Right cardiac atrium (tissue), 5 donors: ENCODE measurements around the gene NOC4L. TPM values are rescaled to one million over a fixed set of nuclear protein-coding genes. Genes with fewer than 3 reads are reported as not detected.
A peak's percentile ranks its signal among the peaks of the same experiment; 100 is the strongest.
"Not testable (repeated sequence)": the region's sequence is repeated elsewhere in the genome, so short reads cannot be mapped to it uniquely, and the experiment has no call there.

Experiments used
- ATAC-seq, 2 donors: fragments of 200-7000 bp; cut with Tn5 transposase; one replicate each; pipeline versions ENCODE4 v1.8.0 to v1.9.1; 2020; ENCODE audit warnings: moderate library complexity in 2 of 2, mild to moderate bottlenecking in 1 of 2
- DNase-seq, 3 donors: peaks; one replicate each; pipeline ENCODE4 v3.0.0-alpha.2; 2020
- H3K27ac ChIP-seq: one replicate; pipeline ENCODE4 v1.5.1; 2013; ENCODE audit warnings: mild to moderate bottlenecking, low read length, control low read depth, moderate library complexity
- H3K27me3 ChIP-seq: one replicate; pipeline ENCODE4 v1.6.1; 2013; ENCODE audit not compliant: control insufficient read depth, insufficient read depth
- H3K4me1 ChIP-seq: one replicate; pipeline ENCODE4 v1.6.1; 2013; ENCODE audit warnings: low read length; ENCODE audit not compliant: control insufficient read depth, insufficient read depth
- H3K4me3 ChIP-seq: one replicate; pipeline ENCODE4 v1.5.1; 2013; ENCODE audit warnings: low read length, control low read depth
- H3K9me3 ChIP-seq: one replicate; pipeline ENCODE4 v1.6.1; 2013; ENCODE audit warnings: low read length; ENCODE audit not compliant: control insufficient read depth
- WGBS: extraction: QIAGEN DNeasy Blood & Tissue Kit; methylation state at CpG from one replicate; pipeline ENCODE4 v1.1.7; 2013; 5-methylcytosine and 5-hydroxymethylcytosine counted together
- intact Hi-C, 4 donors: fragments of 100-400 bp; cut with DNase I; formaldehyde crosslinking; loops; one replicate each; pipeline versions ENCODE4 v1.11.0 to v1.14.0; 2022 to 2023
- polyA plus RNA-seq: library from polyadenylated mRNA; stranded (reverse); fragments of 200-250 nt; gene quantifications from one replicate; pipeline ENCODE4 v1.2.3, GENCODE V29; 2013
- total RNA-seq, 4 donors: library from RNA; stranded (reverse); fragmentation: NEBNext Ultra II Directional; extraction: Animal tissue kit (Norgen Biotek cat#: 25700); gene quantifications; one replicate each; pipeline ENCODE4 v1.2.1, GENCODE V29; 2021
- donor health status: healthy with polysubstance abuse.
- donor health status: DM: no; HTN: yes; CAD: no.
- donor health status: DM: no; HTN: no; CAD: no.
- donor health status: DM: no; HTN: yes; CAD: no; lungs with severe emphysema.
- donor health status: DM: yes; HTN: yes; CAD: no.

The NOC4L gene
- total and polyA plus RNA-seq, 5 donors = 7.7 to 11.0 (median 9.3) TPM

GRCh38 chr12:132145334-132145733 lies 1.1 kb downstream of the NOC4L start:
- DNase-seq = peak in 2 of 3 donors; percentile 47 to 54
- H3K27me3 ChIP-seq = no peaks in the 10 kb centered on the region
- intact Hi-C loops = no loop called here
- H3K4me3 ChIP-seq = peak overlapping the region; percentile 76
- no peak overlapping the region for H3K27ac ChIP-seq
- 78% methylated on average over 7 of the region's 7 CpGs for WGBS
- H3K9me3 ChIP-seq = no peaks in the 10 kb centered on the region
- ATAC-seq = peak in 1 of 2 donors; percentile 3
- H3K4me1 ChIP-seq = peaks cover 4% of the 10 kb centered on the region

GRCh38 chr12:132146098-132146497 lies 1.8 kb downstream of the NOC4L start:
- Histone ChIP-seq H3K4me1 (peaks cover 4% of the 10 kb centered on the region), H3K27me3 (no peaks in the 10 kb centered on the region), H3K4me3 (no peak overlapping the region), H3K9me3 (no peaks in the 10 kb centered on the region), H3K27ac (no peak overlapping the region)
- WGBS = 95% methylated on average over 24 of the region's 24 CpGs
- intact Hi-C loops = no loop called here
- DNase-seq (no peak), ATAC-seq (no peak)

- H3K27ac ChIP-seq = no peak overlapping the region
- ATAC-seq = no peak
- no peak for DNase-seq
Observed at GRCh38 chr12:132146772-132147422, 2.6 kb downstream of the NOC4L start.

GRCh38 chr12:132147423-132148367 lies 3.4 kb downstream of the NOC4L start:
- 95% methylated on average over 38 of the region's 38 CpGs for WGBS
- DNase-seq = peak; percentile 19 to 63 (median 53)

More at GRCh38 chr12:132146772-132147422, 2.6 kb downstream of the NOC4L start:
- Histone ChIP-seq H3K9me3 (no peaks in the 10 kb centered on the region), H3K4me3 (no peak overlapping the region), H3K27me3 (no peaks in the 10 kb centered on the region), H3K4me1 (peaks cover 4% of the 10 kb centered on the region)
- intact Hi-C loops = no loop called here
- WGBS = 90% methylated on average over 19 of the region's 19 CpGs

GRCh38 chr12:132148368-132149045 lies 4.2 kb downstream of the NOC4L start:
- intact Hi-C loops = no loop called here
- no peaks in the 10 kb centered on the region for H3K27me3 ChIP-seq
- H3K27ac ChIP-seq = no peak overlapping the region
- no peak overlapping the region for H3K4me3 ChIP-seq
- no peak for ATAC-seq
- no peaks in the 10 kb centered on the region for H3K4me1 ChIP-seq
- 93% methylated on average over 35 of the region's 41 CpGs for WGBS
- H3K9me3 ChIP-seq = no peaks in the 10 kb centered on the region
- peak in 1 of 3 donors; percentile 38 for DNase-seq

More at GRCh38 chr12:132147423-132148367, 3.4 kb downstream of the NOC4L start:
- intact Hi-C loops = no loop called here
- Histone ChIP-seq H3K27me3 (no peaks in the 10 kb centered on the region), H3K27ac (no peak overlapping the region), H3K4me3 (no peak overlapping the region), H3K4me1 (peaks cover 4% of the 10 kb centered on the region), H3K9me3 (no peaks in the 10 kb centered on the region)
- ATAC-seq = no peak

- H3K9me3 ChIP-seq, DNase-seq, H3K4me1 ChIP-seq, intact Hi-C loops, H3K4me3 ChIP-seq, ATAC-seq, H3K27ac ChIP-seq, H3K27me3 ChIP-seq: not testable (repeated sequence)
- WGBS = 94% methylated on average over 22 of the region's 32 CpGs
Observed at GRCh38 chr12:132149526-132149925, 5.3 kb downstream of the NOC4L start.

GRCh38 chr12:132150780-132151144 lies 6.5 kb downstream of the NOC4L start:
- intact Hi-C loops = loop anchor here in 3 of 4 donors (5.0 to 10.0 kb wide), 3 partner anchors 264 to 464 kb away; partner anchors contain the start of genes LRCOL1 (in 2 of the 3) and P2RX2 (in 2 of the 3)
- Histone ChIP-seq H3K27ac (no peak overlapping the region), H3K9me3 (no peaks in the 10 kb centered on the region), H3K4me3 (no peak overlapping the region), H3K27me3 (no peaks in the 10 kb centered on the region), H3K4me1 (no peaks in the 10 kb centered on the region)
- DNase-seq (peak in 1 of 3 donors; percentile 43), ATAC-seq (no peak)
- WGBS = 84% methylated on average over 6 of the region's 6 CpGs

GRCh38 chr12:132151145-132151765 lies 7.0 kb downstream of the NOC4L start:
- no peaks in the 10 kb centered on the region for H3K4me1 ChIP-seq
- H3K27ac ChIP-seq = no peak overlapping the region
- DNase-seq (peak in 2 of 3 donors; percentile 48 to 49), ATAC-seq (no peak)
- H3K4me3 ChIP-seq = no peak overlapping the region
- intact Hi-C loops = loop anchor here in 3 of 4 donors (5.0 to 10.0 kb wide), 3 partner anchors 264 to 464 kb away; partner anchors contain the start of genes LRCOL1 (in 2 of the 3) and P2RX2 (in 2 of the 3)
- WGBS = 95% methylated on average over 36 of the region's 36 CpGs
- no peaks in the 10 kb centered on the region for H3K9me3 ChIP-seq
- H3K27me3 ChIP-seq = no peaks in the 10 kb centered on the region

- no peak overlapping the region for H3K4me3 ChIP-seq
- no peaks in the 10 kb centered on the region for H3K9me3 ChIP-seq
- WGBS = 90% methylated on average over 32 of the region's 32 CpGs
- no peak overlapping the region for H3K27ac ChIP-seq
- H3K4me1 ChIP-seq = no peaks in the 10 kb centered on the region
- intact Hi-C loops = loop anchor here in 3 of 4 donors (5.0 to 10.0 kb wide), 3 partner anchors 263 to 463 kb away; partner anchors contain the start of genes LRCOL1 (in 2 of the 3) and P2RX2 (in 2 of the 3)
- no peaks in the 10 kb centered on the region for H3K27me3 ChIP-seq
- ATAC-seq (no peak), DNase-seq (peak; percentile 19 to 65 (median 41))
Observed at GRCh38 chr12:132151766-132152410, 7.6 kb downstream of the NOC4L start.

- ATAC-seq (no peak), DNase-seq (peak in 1 of 3 donors; percentile 51)
- Histone ChIP-seq H3K9me3 (no peaks in the 10 kb centered on the region), H3K27me3 (no peaks in the 10 kb centered on the region), H3K27ac (no peak overlapping the region), H3K4me3 (no peak overlapping the region), H3K4me1 (no peaks in the 10 kb centered on the region)
- intact Hi-C loops = loop anchor here in 3 of 4 donors (5.0 to 10.0 kb wide), 3 partner anchors 262 to 462 kb away; partner anchors contain the start of genes LRCOL1 (in 2 of the 3) and P2RX2 (in 2 of the 3)
- 92% methylated on average over 9 of the region's 9 CpGs for WGBS
Observed at GRCh38 chr12:132152411-132152821, 8.2 kb downstream of the NOC4L start.
